ENCODE results near the gene TAP2. TPM values are rescaled to one million over a fixed set of nuclear protein-coding genes. Genes with fewer than 3 reads are reported as not detected.

TAP2 gene
- total and polyA plus RNA-seq, 10 of the 15 experiments (the other 5 are each of a cell fraction or from before 2014, with no cell fraction given) = 5.3 to 77.2 (median 35.3) TPM

DNA sequence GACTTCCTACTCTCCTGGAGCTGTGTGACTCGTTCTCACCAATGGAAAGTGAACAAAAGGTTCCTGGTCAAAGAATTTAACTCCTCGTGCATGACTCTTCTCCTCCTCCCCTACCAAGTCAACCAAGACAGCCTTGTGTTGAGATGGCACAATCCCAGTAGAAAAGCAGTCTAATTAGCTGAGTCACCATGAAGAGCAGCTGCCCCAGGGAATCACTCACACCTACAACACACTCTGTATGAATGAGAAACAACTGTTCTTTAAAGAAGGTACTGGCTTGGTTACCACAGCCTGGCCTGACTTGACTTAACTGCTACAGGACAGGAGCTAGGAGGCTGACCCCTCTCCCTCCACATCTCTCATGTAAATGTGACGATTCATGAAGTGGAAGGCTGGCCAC lies 18.8 kb downstream of the TAP2 start:
- SMC1A ChIA-PET (ENCODE audit: uncharacterized antibody, unreplicated experiment) = interaction anchor here (1.3 to 3.1 kb wide), 3 partner anchors 19 to 34 kb away, joined by 3 to 12 read pairs (median 6); partner anchors contain the start of gene TAP2
- Histone ChIP-seq H3K4me3 (no peak overlapping the region), H3K27ac (ENCODE audit: control insufficient read depth, insufficient read depth) (no peak overlapping the region), H3K27me3 (replicated peaks in 1 of 2; ENCODE audit: control insufficient read depth in 2 of 2, insufficient read depth in 2 of 2, low read length in 1 of 2) (no peaks in the 10 kb centered on the region), H3K79me2 (ENCODE audit: control insufficient read depth, insufficient read depth, low read length) (peaks cover 15% of the 10 kb centered on the region), H4K20me1 (ENCODE audit: control insufficient read depth, insufficient read depth) (no peaks in the 10 kb centered on the region), H3K9ac (ENCODE audit: control insufficient read depth, insufficient read depth, low read length) (no peak overlapping the region), H2AFZ (ENCODE audit: control insufficient read depth, low read depth, low read length) (no peak overlapping the region), H3K4me1 (ENCODE audit: control insufficient read depth, insufficient read depth, low read length) (peaks cover 23% of the 10 kb centered on the region), H3K4me2 (ENCODE audit: control insufficient read depth, insufficient read depth) (no peak overlapping the region), H3K9me3 (replicated peaks; ENCODE audit: control insufficient read depth, insufficient read depth, low read length) (no peaks in the 10 kb centered on the region), H3K36me3 (ENCODE audit: control insufficient read depth in 2 of 2, insufficient read depth in 2 of 2, low read length in 1 of 2) (no peaks in the 10 kb centered on the region)
- intact Hi-C loops (cut with micrococcal nuclease; ENCODE audit: unreplicated experiment) = no loop called here
- CTCF ChIA-PET = interaction anchor here (1.3 to 3.7 kb wide), 6 partner anchors 8 to 165 kb away, joined by 3 to 22 read pairs (median 9); partner anchors contain the start of genes TAP1 and TAP2
- FAIRE-seq (no peak), ATAC-seq (no peak), DNase-seq (ENCODE audit: low read depth, low spot score) (no peak)
- RAD21 ChIA-PET (ENCODE audit: unreplicated experiment) = interaction anchor here (1.1 to 2.7 kb wide), 2 partner anchors 19 to 48 kb away, joined by 3 to 15 read pairs; partner anchors contain the start of gene TAP2
- POLR2A ChIA-PET = interaction anchor here (1.1 to 2.6 kb wide), 5 partner anchors 13 to 48 kb away, joined by 3 to 10 read pairs (median 8); partner anchors contain the start of genes TAP1 and TAP2
- BruUV-seq (replicated peaks) = no TSS peak
- in situ Hi-C loops (cut with MboI) = no loop called here
- no peak for TF ChIP-seq ZBED1 (IDR thresholded peaks at IDR 0.05; ENCODE audit: borderline replicate concordance)
- TF ChIP-seq TCF3 (IDR thresholded peaks at IDR 0.05; ENCODE audit: borderline replicate concordance, insufficient read depth, low read depth, low read length) = no peak
- TF ChIP-seq RELA (IDR thresholded peaks at IDR 0.05; ENCODE audit: borderline replicate concordance, partially characterized antibody) = no peak
- no peak for TF ChIP-seq DPF2 (IDR thresholded peaks at IDR 0.05)
- TF ChIP-seq PAX5 (IDR thresholded peaks at IDR 0.05; ENCODE audit: borderline replicate concordance, low read depth, low read length) = no peak
- no peak for TF ChIP-seq STAT1 (conservative IDR thresholded peaks at IDR 0.05)
- no peak for TF ChIP-seq NFYA (IDR thresholded peaks at IDR 0.05; ENCODE audit: borderline replicate concordance, low read depth, low read length)
- TF ChIP-seq NRF1 (conservative IDR thresholded peaks at IDR 0.05; ENCODE audit: low read depth, low read length) = no peak
- TF ChIP-seq POLR2AphosphoS5 (IDR thresholded peaks at IDR 0.05; ENCODE audit: low read length) = no peak
- TF ChIP-seq SIX5 (IDR thresholded peaks at IDR 0.05; ENCODE audit: low read depth, low read length, severe bottlenecking) = no peak
- TF ChIP-seq RUNX3 (IDR thresholded peaks at IDR 0.05; ENCODE audit: low read length) = no peak
- no peak for TF ChIP-seq CHD4 (IDR thresholded peaks at IDR 0.05)
- no peak for TF ChIP-seq SUZ12 (IDR thresholded peaks at IDR 0.05; ENCODE audit: unreplicated experiment)
- WGBS (ENCODE audit: insufficient coverage, insufficient replicate concordance, low lambda C conversion rate, missing lambda C conversion rate) = 47% methylated on average over 3 of the region's 3 CpGs

All from GM12878 (cell line).